ENCODE data around the gene NRXN2.

The NRXN2 gene

GRCh38 chr11:64758330-64759079 lies 35.5 kb upstream of the NRXN2 start:
- no peak for DNase-seq

- no peak for DNase-seq
Measured at GRCh38 chr11:64757549-64758329, 34.7 kb upstream of the NRXN2 start.

- DNase-seq: no peak
Measured at GRCh38 chr11:64755681-64756361, 32.8 kb upstream of the NRXN2 start.

GRCh38 chr11:64754919-64755662 lies 32.1 kb upstream of the NRXN2 start:
- no peak for DNase-seq

GRCh38 chr11:64754124-64754918 lies 31.3 kb upstream of the NRXN2 start:
- DNase-seq: no peak

- DNase-seq: no peak
Measured at GRCh38 chr11:64753380-64754123, 30.6 kb upstream of the NRXN2 start.

GRCh38 chr11:64753019-64753379 lies 30.0 kb upstream of the NRXN2 start:
- no peak for DNase-seq

- no peak for DNase-seq
Measured at GRCh38 chr11:64752175-64752970, 29.4 kb upstream of the NRXN2 start.

- no peak for DNase-seq
Measured at GRCh38 chr11:64751580-64751979, 28.6 kb upstream of the NRXN2 start.

GRCh38 chr11:64751136-64751535 lies 28.1 kb upstream of the NRXN2 start:
- no peak for DNase-seq

GRCh38 chr11:64750361-64751054 lies 27.5 kb upstream of the NRXN2 start:
- DNase-seq: no peak

- DNase-seq: no peak
Measured at GRCh38 chr11:64747961-64748665, 25.1 kb upstream of the NRXN2 start.

- no peak for DNase-seq
Measured at GRCh38 chr11:64746486-64746885, 23.5 kb upstream of the NRXN2 start.

GRCh38 chr11:64745521-64746328 lies 22.7 kb upstream of the NRXN2 start:
- peak; percentile 54 for DNase-seq

- peak; percentile 39 for DNase-seq
Measured at GRCh38 chr11:64745189-64745520, 22.2 kb upstream of the NRXN2 start.

- no peak for DNase-seq
Measured at GRCh38 chr11:64744544-64745188, 21.7 kb upstream of the NRXN2 start.

- peak; percentile 67 for DNase-seq
Measured at GRCh38 chr11:64743591-64744543, 20.9 kb upstream of the NRXN2 start, which contains the start of gene RASGRP2. RASGRP2 (minus strand) TSS chr11:64744142; CDS start chr11:64742866, 1,276 bp downstream.

Measured in suppressor macrophage treated with lipopolysaccharide for 4 hours (primary cell).